Stimulated activated CD4-positive, alpha-beta T cell treated with anti-CD3 and anti-CD28 coated beads, TNF-alpha, amount 100 ng/mL, for 48 hours (primary cell): Measurements from ENCODE around the gene CLCF1.

Experiments used
- DNase-seq, 3 donors: peaks; one replicate each; pipeline ENCODE4 v3.0.0-alpha.2; 2020; ENCODE audit warnings: low read depth in 3 of 3

CLCF1 gene

GRCh38 chr11:67356387-67356863 lies 17.0 kb downstream of the CLCF1 start:
- no peak for DNase-seq

DNA sequence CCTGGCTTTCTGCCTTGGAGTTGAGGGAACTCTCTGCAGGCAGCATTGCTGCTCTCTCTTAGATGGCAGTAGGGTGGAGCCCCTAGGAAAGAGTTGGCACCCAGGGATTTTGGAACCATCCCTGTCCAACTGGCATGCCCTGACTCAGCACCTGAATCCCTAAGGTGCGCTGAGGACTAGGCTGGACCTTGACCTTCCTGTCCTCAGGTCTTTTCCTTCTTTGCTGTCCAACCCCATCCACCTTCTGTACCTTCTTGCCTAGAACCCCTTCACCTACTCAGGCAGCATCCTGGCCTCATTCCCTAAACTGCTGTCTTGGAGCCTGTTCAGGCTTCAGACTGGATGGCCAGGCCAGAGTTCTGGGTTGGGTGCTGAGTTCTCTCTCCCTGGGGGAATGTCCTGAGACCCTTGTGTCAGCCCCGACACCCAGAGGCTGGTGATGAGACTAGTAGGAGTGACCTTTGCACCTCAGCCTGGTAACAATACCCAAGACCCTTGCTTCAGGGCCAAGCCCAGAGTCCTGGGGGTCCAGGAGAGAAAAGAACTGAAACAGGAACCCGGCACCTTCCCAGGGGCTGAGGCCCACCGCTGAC lies 17.5 kb downstream of the CLCF1 start:
- DNase-seq, result no peak

GRCh38 chr11:67355023-67355793 lies 18.2 kb downstream of the CLCF1 start:
- DNase-seq, result no peak

- no peak for DNase-seq
Observed at GRCh38 chr11:67354075-67355022, 19.0 kb downstream of the CLCF1 start.

GRCh38 chr11:67353317-67354074 lies 19.9 kb downstream of the CLCF1 start, which contains the start of gene POLD4:
Gene POLD4, minus strand, starts transcription at chr11:67353546. Its CDS starts 147 bp downstream, at chr11:67353399.
- DNase-seq, result peak; percentile 89 to 98 (median 91)

GRCh38 chr11:67352546-67353316 lies 20.7 kb downstream of the CLCF1 start:
- no peak for DNase-seq

GRCh38 chr11:67351275-67352005 lies 22.0 kb downstream of the CLCF1 start:
- DNase-seq, result no peak

GRCh38 chr11:67349928-67350465 lies 23.4 kb downstream of the CLCF1 start:
- DNase-seq, result no peak

- DNase-seq, result no peak
Observed at GRCh38 chr11:67349457-67349856, 23.9 kb downstream of the CLCF1 start.

DNA sequence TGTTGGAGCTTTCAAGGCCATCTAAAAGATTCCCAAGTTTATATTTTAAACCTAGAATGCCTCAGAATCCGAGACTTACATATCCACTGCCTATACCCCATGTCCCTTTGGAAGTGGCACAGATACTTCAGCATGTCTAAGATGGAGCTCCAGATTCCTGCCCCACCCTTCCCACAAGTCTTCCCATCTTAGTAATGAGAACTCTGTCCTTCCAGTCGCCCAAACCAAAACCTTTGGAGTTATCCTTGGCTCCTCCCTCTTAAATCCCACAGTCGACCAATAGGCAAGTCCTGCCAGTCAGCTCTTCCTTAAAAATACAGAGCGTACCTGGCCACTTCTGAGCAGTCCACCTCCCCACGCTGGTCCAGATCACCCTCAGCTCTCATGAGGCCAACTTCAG lies 24.4 kb downstream of the CLCF1 start:
- no peak for DNase-seq

- DNase-seq, result no peak
Observed at GRCh38 chr11:67347964-67348749, 25.2 kb downstream of the CLCF1 start.

DNA sequence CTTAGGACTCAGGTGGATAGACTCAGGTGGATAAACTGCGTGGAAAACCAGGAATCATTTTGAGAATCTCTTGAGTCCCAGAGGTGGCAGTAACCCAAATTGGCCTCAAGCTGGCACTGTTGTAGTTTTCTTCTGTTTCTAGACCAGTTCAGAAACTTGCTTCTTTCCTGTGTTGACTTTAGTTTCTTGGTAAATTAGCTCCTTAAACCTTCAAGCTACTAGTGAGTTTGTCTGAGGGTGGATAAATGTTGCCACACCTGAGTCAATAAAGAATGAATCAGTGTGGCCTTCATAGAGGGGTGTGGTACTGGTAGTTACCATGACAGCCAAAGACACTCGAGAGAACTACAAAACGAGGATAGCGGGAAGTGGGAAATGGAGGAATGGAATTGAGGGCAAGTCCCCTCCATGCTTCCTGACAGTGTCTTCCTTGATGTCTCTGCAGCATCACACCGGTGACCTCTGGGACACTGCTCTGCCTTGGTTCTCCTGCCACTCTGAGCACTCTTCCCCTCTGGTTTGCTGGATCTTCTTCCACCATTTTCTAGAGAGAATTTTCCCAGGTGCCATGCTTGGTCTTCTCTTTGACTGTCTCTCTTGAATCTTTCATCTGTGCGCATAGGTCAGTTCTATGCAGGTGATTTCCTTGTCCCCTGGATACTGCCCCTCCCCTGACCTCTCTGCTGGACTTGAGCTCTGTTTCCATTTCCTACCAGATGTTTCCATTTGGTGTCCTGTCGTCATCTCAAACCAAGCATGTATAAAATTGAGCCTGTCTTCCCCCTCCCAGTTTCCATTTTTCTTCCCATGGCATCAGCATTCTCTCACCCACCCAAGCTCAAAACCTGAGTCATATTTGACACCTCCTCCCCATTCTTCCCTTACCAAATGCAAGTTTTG lies 27.2 kb downstream of the CLCF1 start:
- DNase-seq, result no peak

GRCh38 chr11:67345247-67345919 lies 28.0 kb downstream of the CLCF1 start:
- DNase-seq, result no peak

GRCh38 chr11:67344264-67344663 lies 29.1 kb downstream of the CLCF1 start:
- DNase-seq, result no peak

DNA sequence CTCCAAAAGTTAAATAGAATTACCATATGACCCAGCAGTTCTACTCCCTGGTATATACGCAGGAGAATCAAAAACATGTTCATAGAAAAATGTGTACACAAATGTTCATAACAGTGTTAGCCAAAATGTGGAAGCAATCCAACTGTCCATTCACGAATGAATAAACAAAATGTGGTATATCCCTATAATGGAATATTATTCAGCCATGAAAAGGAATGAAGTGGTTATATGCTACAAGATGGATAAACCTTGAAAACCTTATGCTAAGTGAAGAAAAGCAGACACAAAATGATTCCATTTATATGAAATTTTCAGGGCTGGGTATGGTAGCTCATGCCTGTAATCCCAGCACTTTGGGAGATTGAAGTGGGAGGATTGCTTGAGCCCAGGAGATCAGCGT lies 36.1 kb downstream of the CLCF1 start:
- no peak for DNase-seq

- no peak for DNase-seq
Observed at GRCh38 chr11:67332081-67332691, 41.2 kb downstream of the CLCF1 start.

DNA sequence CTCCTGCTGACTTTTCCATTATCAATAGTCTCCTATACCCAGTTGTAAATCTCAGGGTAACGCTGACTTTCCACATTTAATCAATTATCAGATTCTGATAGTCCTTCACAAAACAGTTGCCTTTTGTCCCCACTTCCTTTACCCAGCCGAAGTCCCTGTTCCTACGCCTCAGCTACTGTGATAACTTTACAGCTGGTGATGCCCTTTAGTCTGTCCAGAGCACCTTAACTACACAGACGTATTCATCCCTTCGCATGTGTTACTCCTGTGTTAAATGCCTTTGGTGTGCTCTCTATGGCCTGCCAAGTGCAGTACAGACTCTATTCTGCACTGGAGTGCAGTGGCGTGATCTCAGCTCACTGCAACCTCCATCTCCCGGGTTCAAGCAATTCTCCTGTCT lies 49.9 kb downstream of the CLCF1 start:
- no peak for DNase-seq
